Stimulated activated CD4-positive, alpha-beta T cell treated with anti-CD3 and anti-CD28 coated beads, Interleukin-12 subunit alpha, Interleukin-12 subunit beta, amount 100 ng/mL, for 4 hours (primary cell): ENCODE measurements around the gene KCNK15.
A peak's percentile ranks its signal among the peaks of the same experiment; 100 is the strongest.

ENCODE experiments used
- DNase-seq: peaks from one replicate; pipeline ENCODE4 v3.0.0-alpha.2; 2020

Gene KCNK15

DNA sequence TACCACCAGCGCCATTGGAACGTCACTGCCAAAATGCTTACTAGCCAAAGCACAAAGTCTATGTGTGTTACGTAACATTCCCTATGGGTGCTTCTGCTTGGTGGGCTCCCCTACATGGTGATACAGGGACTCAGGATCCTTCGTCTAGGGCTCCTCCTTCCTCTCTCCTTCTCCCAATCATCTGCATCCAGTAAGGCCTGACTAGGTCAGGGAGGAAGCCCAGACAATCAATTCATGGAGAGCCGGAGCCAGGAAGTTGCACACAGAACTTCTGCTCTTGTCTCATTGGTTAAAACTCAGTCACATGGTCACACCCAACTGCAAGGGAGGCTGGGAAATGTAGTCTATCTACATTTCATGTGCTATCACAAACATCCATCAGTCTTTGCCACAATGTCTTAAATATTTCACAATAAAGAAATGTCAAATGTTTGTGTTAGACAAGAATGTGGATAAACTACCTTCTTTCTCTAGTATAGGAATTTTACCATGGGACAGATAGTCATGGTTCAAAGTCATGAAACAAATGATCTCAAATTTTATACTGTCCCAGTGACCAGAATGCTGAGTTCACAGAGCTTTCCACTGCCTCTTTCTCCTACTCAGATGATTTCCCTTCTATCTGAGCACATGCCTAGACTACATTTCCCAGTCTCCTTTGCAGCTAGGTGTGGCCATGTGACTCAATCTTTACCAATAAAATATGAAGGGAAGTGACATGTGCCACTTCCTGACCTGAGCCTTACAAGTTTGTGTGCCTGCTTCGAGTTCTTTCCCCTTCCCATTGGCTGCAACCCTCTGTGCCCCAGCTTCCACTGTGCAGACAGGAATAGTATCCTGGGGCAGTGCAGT is 9.3 kb upstream of the KCNK15 start:
- no peak for DNase-seq

DNA sequence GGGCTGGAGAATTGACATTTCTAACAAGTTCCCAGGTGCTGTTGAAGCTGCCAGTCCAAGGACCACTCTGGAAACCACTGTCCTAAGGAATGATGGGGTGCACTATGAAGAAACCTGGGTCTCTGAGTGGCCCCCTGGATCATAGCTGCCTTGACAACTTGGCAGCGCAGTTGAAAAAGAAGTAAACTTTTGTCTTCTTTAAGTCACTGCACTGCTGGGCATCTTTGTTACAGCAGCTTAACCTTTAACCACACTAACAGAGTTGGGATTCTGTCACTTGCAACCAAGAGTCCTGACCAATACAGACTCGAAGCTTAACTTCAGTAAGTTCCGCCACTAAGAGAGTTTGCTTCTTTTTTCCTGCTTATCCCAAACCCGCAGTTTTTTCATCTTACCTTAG is 8.5 kb upstream of the KCNK15 start:
- DNase-seq = no peak

GRCh38 chr20:44738813-44739477 is 6.7 kb upstream of the KCNK15 start:
- DNase-seq = peak; percentile 20

DNA sequence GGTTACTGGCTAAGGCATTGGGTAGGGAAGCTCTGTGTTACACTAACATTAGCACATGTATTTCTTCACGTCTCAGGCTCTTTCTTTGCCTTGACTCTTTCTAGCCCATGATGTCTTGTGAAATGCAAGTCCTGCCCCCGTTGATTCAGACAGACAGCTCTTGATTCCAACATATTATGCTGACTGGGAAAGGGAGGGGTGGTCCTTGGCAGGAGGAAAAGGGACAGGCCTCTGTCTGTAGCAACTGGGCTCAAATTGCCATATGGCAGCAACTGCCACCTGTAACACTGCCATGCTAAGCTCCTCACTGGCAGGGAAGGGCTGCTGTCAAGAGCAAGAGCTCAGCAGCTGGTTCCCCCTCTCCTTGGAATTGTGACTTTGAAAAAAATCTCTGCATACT is 5.7 kb upstream of the KCNK15 start:
- no peak for DNase-seq

- DNase-seq = no peak
Measured at GRCh38 chr20:44742304-44743079, 3.2 kb upstream of the KCNK15 start.

- no peak for DNase-seq
Measured at GRCh38 chr20:44743080-44743701, 2.5 kb upstream of the KCNK15 start.

GRCh38 chr20:44743916-44744655 is 1.6 kb upstream of the KCNK15 start:
- no peak for DNase-seq

DNA sequence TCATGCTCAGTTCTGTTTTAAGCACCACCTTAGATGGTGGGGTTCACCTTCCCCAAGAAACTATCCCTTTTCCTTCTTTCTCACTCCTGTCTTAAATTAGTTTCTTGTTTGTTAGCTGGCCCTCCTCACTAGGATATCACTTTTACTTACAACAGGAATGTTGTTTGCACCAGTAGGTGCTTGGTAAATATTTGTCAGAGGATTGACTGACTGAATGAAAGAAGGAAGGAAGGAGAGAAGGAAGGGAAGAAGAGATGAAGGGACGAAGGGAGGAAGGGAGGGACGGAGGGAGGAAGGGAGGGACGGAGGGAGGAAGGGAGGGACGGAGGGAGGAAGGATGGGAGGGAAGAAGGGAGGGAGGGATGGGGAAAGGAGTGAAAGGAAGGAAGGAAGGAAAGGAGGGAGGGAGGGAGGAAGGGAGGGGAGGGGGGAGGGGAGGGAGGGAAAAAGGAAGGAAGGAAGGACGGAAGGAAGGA is 505 bp upstream of the KCNK15 start:
- DNase-seq = no peak

- DNase-seq = no peak
Measured at GRCh38 chr20:44746367-44747165, 901 bp downstream of the KCNK15 start.

- peak; percentile 60 for DNase-seq
Measured at GRCh38 chr20:44747166-44748004, 1.7 kb downstream of the KCNK15 start.

GRCh38 chr20:44748005-44748370 is 2.3 kb downstream of the KCNK15 start:
- no peak for DNase-seq

GRCh38 chr20:44750081-44750805 is 4.6 kb downstream of the KCNK15 start:
- no peak for DNase-seq

DNA sequence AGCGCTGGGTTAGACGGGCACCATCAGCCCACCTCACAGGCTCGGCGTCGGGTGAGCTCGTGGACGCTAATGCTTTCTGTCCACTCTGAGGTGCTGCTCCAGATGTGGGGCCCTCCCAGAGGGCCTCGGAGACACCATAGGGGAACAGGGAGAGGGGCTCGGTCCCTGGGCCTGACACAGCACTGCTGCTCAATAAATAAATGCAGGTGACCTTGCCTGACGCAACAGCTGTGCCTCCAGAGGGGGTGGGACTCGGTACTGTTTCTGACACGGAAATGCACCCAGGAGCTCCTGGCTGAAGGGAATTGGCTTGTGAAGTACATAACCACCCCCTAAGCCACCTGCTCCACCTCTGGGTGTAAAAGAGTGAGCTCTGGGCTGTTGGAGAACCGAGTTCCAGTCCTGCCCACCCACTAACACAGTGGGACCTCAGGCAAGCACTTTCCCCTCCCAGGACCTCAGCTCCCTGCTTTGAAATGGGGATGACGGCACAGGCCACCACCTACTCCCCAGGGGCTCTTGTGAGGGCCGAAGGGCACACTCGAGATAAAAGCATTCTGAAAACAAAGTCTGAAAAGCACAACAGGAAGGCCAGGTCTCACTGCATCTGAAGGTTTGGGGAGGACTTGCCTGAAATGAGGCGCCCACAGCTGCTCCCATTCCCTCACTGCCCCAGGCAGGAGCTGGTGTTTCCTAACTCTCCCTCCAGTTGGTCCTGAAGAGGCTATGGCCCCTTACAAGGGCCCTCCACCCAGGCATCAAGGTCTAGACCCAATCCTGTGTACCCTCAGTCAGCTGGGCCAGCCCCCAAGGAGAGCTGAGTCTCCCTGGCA is 6.7 kb downstream of the KCNK15 start:
- no peak for DNase-seq

DNA sequence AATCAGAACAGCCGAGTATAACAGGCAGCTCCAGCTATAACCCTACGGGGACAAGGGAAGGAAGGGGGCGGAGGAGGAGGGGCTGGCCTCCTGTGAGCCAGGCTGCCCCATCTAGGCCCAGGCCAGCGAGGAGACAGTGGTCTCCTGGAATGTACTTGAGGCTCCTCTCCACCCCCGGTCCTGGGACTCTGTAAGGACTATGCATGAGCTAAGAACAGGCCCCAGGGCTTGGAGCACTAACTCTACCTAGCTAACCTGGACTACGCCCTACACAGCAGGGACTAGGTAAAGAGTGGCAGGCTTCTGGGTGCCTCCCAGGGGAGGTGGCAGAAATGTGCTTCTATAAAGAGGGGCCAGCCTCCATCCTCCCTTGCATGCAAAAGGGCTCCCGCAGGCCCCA is 8.9 kb downstream of the KCNK15 start:
- no peak for DNase-seq

GRCh38 chr20:44756011-44756688 is 10.5 kb downstream of the KCNK15 start:
- no peak for DNase-seq

DNA sequence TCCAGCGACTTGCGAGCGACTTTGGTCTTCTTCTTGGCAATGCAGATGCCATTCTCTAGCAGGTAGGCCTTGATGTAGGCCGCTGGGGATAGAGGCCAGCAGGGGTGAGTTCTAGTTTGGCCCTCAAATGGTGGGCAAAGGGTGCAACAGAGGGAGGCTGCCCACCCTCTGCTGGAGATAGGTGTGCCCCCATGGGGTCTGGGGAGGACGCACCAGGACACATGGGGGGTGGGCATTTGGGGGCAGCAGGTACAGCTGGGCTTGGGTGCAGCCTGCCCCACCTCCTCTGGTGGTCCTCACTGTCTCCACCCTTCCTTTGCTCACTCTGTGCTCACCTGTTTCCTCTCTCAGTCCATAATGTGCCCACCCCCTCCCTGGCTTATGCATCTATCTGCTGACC is 11.3 kb downstream of the KCNK15 start:
- no peak for DNase-seq

DNA sequence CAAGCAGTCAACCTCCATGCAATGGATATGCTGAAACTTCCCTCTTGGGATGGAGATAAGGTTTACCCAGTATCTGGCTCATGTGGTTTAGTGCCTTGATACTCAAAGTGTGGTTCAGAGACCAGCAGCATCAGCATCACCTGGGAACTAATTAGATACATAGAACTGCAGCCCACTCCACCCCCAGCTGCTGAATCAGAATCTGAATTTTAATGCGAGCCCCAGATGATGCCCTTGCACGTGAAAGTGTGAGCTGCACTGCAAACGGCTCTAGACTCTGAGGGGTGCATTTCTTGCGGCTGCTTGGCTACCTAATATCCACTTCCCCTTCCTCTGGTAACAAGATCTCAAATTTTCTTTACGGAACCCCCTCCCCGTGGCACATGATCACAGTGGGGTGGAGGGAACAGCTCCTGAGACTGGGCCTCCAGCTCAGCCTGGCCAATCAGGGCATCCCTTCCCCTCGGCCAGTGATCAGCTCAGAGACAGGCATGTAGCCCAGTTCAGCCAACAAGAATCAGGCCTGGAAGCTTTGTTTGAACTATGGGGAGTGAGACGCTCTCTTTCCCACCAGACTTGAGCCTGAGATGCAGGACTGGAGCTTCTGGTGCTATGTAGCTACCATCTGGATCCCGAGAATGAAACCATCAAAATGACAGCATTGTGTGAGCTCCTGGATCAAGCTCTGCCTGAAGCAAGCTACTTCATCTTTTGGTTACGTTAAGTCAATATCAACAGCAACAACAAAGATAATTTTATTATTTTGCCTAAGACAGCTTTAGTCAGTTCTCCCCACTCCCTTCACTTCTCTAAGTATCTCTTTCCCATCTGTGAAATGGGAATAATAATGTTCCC is 12.8 kb downstream of the KCNK15 start:
- no peak for DNase-seq
